ENCODE results near the gene FER.

- TF ChIP-seq CTCF (optimal IDR thresholded peaks at IDR 0.05 in 1 of 3, IDR thresholded peaks at IDR 0.05 in 1 of 3, conservative IDR thresholded peaks at IDR 0.05 in 1 of 3; ENCODE audit: extremely low read depth in 1 of 3, insufficient read depth in 2 of 3, low read length in 3 of 3), result no peak
- TF ChIP-seq EZH2 (IDR thresholded peaks at IDR 0.05; ENCODE audit: low read length), result no peak
Measured at GRCh38 chr5:108727236-108727650, 20.5 kb upstream of the FER start.

All from keratinocyte (primary cell).